DOHH2 (cell line): ENCODE measurements around the gene KIAA1614.

ENCODE experiments used
- EZH2phosphoT487 ChIP-seq: fragments of 200-600 bp; sonication (generic); IDR thresholded peaks from 2 replicates; pipeline ENCODE4 v1.6.1; 2017; ENCODE audit warnings: borderline replicate concordance, mild to moderate bottlenecking, antibody characterized with exemption, low read length, moderate library complexity, mixed read lengths
- TF ChIP-seq, protein P1 (sequence below): fragments of 200-600 bp; sonication (generic); IDR thresholded peaks from one replicate; pipeline ENCODE4 v1.5.1; 2014; ENCODE audit warnings: antibody characterized with exemption, mild to moderate bottlenecking, low read depth, low read length; ENCODE audit not compliant: poor library complexity, severe bottlenecking

DNA sequence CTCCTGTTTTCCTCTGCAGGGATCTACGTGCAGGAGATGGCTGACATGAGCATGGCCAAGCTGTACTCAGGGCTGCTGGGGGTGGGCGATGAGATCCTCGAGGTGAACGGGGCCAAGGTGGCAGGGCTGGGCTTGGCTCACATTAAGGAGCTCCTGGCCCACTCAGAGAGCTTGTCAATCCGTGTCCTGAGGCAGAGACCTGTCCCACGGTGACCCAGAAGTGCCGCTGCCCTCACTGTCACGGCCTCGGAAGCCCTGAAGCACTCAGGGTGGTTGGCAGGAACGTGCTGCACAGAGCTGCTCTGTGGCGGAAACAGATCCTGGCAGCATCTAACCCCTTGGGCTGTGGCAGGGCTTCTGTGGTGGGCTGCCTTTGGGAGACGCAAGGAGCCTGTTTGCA is 37.6 kb downstream of the KIAA1614 start:
- TF ChIP-seq, protein P1, sequence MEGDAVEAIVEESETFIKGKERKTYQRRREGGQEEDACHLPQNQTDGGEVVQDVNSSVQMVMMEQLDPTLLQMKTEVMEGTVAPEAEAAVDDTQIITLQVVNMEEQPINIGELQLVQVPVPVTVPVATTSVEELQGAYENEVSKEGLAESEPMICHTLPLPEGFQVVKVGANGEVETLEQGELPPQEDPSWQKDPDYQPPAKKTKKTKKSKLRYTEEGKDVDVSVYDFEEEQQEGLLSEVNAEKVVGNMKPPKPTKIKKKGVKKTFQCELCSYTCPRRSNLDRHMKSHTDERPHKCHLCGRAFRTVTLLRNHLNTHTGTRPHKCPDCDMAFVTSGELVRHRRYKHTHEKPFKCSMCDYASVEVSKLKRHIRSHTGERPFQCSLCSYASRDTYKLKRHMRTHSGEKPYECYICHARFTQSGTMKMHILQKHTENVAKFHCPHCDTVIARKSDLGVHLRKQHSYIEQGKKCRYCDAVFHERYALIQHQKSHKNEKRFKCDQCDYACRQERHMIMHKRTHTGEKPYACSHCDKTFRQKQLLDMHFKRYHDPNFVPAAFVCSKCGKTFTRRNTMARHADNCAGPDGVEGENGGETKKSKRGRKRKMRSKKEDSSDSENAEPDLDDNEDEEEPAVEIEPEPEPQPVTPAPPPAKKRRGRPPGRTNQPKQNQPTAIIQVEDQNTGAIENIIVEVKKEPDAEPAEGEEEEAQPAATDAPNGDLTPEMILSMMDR = no peak
- no peak for TF ChIP-seq EZH2phosphoT487
